HepG2 (cell line): Measurements from ENCODE around the gene PKD2L1. TPM values are rescaled to one million over a fixed set of nuclear protein-coding genes. Genes with fewer than 3 reads are reported as not detected.

Experiments
- BRCA1 ChIP-seq: sonication (generic); formaldehyde crosslinking; IDR thresholded peaks from 2 replicates; pipeline ENCODE4 v1.4.0; 2020; ENCODE audit warnings: missing genetic modification reagents
- ESRRA ChIP-seq: sonication (generic); formaldehyde crosslinking; IDR thresholded peaks from 2 replicates; pipeline ENCODE4 v1.5.1; 2020; ENCODE audit warnings: mild to moderate bottlenecking, low read depth, missing genetic modification reagents
- ETV5 ChIP-seq: IDR thresholded peaks from 2 replicates; pipeline ENCODE4 v1.6.1; 2018; ENCODE audit warnings: missing biosample characterization, missing genetic modification reagents, inconsistent platforms, borderline replicate concordance
- GATA4 ChIP-seq: sonication (generic); IDR thresholded peaks from 2 replicates; pipeline ENCODE4 v1.6.1; 2016; ENCODE audit warnings: antibody characterized with exemption, low read depth, borderline replicate concordance
- KDM5A ChIP-seq: fragments of 200-600 bp; sonication (generic); IDR thresholded peaks from 2 replicates; pipeline ENCODE4 v1.7.0; 2018; ENCODE audit warnings: antibody characterized with exemption, mild to moderate bottlenecking, low read length, borderline replicate concordance
- MAZ ChIP-seq, 2 experiments: sonication (generic) in 1 of 2; formaldehyde crosslinking in 1 of 2; IDR thresholded peaks; 2 replicates each; pipeline versions ENCODE4 v1.5.0 to v1.6.1; 2012 to 2020; ENCODE audit warnings: low read depth in 2 of 2, mild to moderate bottlenecking in 2 of 2, borderline replicate concordance in 1 of 2, improper control_type of control experiment in 1 of 2, low read length in 1 of 2, missing genetic modification reagents in 1 of 2, moderate library complexity in 1 of 2
- POLR2AphosphoS5 ChIP-seq: IDR thresholded peaks from 2 replicates; pipeline ENCODE4 v1.6.1; 2012; ENCODE audit warnings: low read depth, low read length
- SP140L ChIP-seq: sonication (generic); formaldehyde crosslinking; IDR thresholded peaks from 2 replicates; pipeline ENCODE4 v1.4.0; 2020; ENCODE audit warnings: missing genetic modification reagents, borderline replicate concordance
- SYNCRIP ChIP-seq: fragments of 200-400 bp; formaldehyde crosslinking; IDR thresholded peaks from 2 replicates; pipeline ENCODE4 v1.6.1; 2018; ENCODE audit warnings: mild to moderate bottlenecking, low read depth, low read length; ENCODE audit not compliant: insufficient read depth
- TP53 ChIP-seq: sonication (generic); formaldehyde crosslinking; conservative IDR thresholded peaks from 2 replicates; pipeline ENCODE4 v1.4.0; 2020; ENCODE audit warnings: missing genetic modification reagents
- ZBTB7B ChIP-seq: sonication (generic); formaldehyde crosslinking; IDR thresholded peaks from 2 replicates; pipeline ENCODE4 v1.4.0; 2020; ENCODE audit warnings: missing genetic modification reagents
- ZNF501 ChIP-seq: sonication (generic); formaldehyde crosslinking; IDR thresholded peaks from 2 replicates; pipeline ENCODE4 v1.5.1; 2020; ENCODE audit warnings: mild to moderate bottlenecking, moderate library complexity, missing genetic modification reagents
- ZNF703 ChIP-seq: sonication (generic); formaldehyde crosslinking; IDR thresholded peaks from 2 replicates; pipeline ENCODE4 v1.5.1; 2020; ENCODE audit warnings: missing genetic modification reagents, mild to moderate bottlenecking, moderate library complexity, borderline replicate concordance
- ZNF746 ChIP-seq: sonication (generic); formaldehyde crosslinking; IDR thresholded peaks from 2 replicates; pipeline ENCODE4 v1.8.0; 2022; ENCODE audit warnings: mild to moderate bottlenecking, missing genetic modification reagents
- polyA plus RNA-seq, 8 experiments: library from polyadenylated mRNA; depleted of rRNA in 3 of 8; stranded (reverse) in 7 of 8; unstranded in 1 of 8; fragments of >200 nt; fragmentation: Illumina TruSeq in 4 of 8; extraction: Trizol in 4 of 8; gene quantifications; 2 replicates each; pipeline versions ENCODE4 v1.2.1 to v1.2.3, GENCODE V29; 2011 to 2016; ENCODE audit warnings: low read depth in 4 of 8, missing spikeins in 1 of 8, mixed read lengths in 1 of 8; ENCODE audit not compliant: insufficient read depth in 1 of 8
- total RNA-seq, 5 experiments: library from RNA; depleted of rRNA; stranded (reverse); fragments of >200 nt; fragmentation: Illumina TruSeq; extraction: Trizol; gene quantifications; 2 replicates each; pipeline ENCODE4 v1.2.3, GENCODE V29; 2016; ENCODE audit warnings: low read depth in 1 of 5
- TF ChIP-seq, protein P1 (sequence below): sonication (generic); formaldehyde crosslinking; IDR thresholded peaks from 2 replicates; pipeline ENCODE4 v1.5.1; 2020; ENCODE audit warnings: mild to moderate bottlenecking, missing genetic modification reagents
- TF ChIP-seq, protein P2 (sequence below): sonication (generic); formaldehyde crosslinking; IDR thresholded peaks from 2 replicates; pipeline ENCODE4 v1.5.1; 2020; ENCODE audit warnings: missing genetic modification reagents, mild to moderate bottlenecking, borderline replicate concordance
- TF ChIP-seq, protein P3 (sequence below): sonication (generic); formaldehyde crosslinking; IDR thresholded peaks from 2 replicates; pipeline ENCODE4 v1.5.0; 2020; ENCODE audit warnings: missing genetic modification reagents
- TF ChIP-seq, protein P4 (sequence below): sonication (generic); formaldehyde crosslinking; conservative IDR thresholded peaks from 2 replicates; pipeline ENCODE4 v1.4.0; 2020; ENCODE audit warnings: missing genetic modification reagents

PKD2L1 gene
- total and polyA plus RNA-seq, 2 of the 13 experiments (the other 11 are each of a cell fraction or from before 2014, with no cell fraction given), result 0.07 to 0.15 TPM

DNA sequence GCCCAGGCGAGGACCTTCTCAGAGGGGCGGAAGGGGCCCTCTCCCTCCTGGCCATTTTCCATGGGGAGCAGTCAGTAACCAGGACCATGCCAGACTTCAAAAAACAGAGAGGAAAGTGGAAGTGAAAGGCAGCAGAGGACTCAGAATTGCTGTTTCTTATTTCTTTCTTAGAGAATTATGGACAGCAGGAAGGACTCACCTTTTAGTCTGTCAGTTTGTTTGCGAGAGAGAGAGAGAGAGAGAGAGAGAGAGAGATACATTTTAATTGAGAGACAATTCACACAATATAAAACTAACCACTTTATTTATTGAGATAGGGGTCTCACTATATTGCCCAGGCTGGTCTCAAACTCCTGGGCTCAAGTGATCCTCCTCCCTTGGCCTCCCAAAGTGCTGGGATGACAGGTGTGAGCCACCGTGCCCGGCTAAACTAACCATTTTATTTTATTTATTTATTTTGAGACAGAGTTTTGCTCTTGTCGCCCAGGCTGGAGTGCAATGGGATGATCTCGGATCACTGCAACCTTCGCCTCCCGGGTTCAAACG is 41.5 kb upstream of the PKD2L1 start (continued):
- TF ChIP-seq, protein P1, sequence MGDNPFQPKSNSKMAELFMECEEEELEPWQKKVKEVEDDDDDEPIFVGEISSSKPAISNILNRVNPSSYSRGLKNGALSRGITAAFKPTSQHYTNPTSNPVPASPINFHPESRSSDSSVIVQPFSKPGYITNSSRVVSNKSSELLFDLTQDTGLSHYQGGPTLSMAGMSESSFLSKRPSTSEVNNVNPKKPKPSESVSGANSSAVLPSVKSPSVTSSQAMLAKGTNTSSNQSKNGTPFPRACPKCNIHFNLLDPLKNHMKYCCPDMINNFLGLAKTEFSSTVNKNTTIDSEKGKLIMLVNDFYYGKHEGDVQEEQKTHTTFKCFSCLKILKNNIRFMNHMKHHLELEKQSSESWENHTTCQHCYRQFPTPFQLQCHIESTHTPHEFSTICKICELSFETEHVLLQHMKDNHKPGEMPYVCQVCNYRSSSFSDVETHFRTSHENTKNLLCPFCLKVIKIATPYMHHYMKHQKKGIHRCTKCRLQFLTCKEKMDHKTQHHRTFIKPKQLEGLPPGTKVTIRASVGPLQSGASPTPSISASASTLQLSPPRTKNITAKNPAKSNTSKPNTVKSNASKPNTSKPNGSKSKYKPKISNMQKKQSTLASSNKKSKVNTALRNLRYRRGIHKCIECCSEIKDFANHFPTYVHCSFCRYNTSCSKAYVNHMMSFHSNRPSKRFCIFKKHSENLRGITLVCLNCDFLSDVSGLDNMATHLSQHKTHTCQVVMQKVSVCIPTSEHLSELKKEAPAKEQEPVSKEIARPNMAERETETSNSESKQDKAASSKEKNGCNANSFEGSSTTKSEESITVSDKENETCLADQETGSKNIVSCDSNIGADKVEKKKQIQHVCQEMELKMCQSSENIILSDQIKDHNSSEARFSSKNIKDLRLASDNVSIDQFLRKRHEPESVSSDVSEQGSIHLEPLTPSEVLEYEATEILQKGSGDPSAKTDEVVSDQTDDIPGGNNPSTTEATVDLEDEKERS (CRISPR knock-in tag), result no peak
- TF ChIP-seq, protein P2, sequence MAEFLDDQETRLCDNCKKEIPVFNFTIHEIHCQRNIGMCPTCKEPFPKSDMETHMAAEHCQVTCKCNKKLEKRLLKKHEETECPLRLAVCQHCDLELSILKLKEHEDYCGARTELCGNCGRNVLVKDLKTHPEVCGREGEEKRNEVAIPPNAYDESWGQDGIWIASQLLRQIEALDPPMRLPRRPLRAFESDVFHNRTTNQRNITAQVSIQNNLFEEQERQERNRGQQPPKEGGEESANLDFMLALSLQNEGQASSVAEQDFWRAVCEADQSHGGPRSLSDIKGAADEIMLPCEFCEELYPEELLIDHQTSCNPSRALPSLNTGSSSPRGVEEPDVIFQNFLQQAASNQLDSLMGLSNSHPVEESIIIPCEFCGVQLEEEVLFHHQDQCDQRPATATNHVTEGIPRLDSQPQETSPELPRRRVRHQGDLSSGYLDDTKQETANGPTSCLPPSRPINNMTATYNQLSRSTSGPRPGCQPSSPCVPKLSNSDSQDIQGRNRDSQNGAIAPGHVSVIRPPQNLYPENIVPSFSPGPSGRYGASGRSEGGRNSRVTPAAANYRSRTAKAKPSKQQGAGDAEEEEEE (CRISPR knock-in tag), result no peak
- TF ChIP-seq ZNF501 (CRISPR knock-in tag) (peak; percentile 88; the same call in 1 of the 2 replicates), GATA4 (0 out of 2 replicates have a peak, but pooled peaks have one; percentile 61), ESRRA (no peak), KDM5A (0 out of 2 replicates have a peak, but pooled peaks have one; percentile 24), ZBTB7B (CRISPR knock-in tag) (0 out of 2 replicates have a peak, but pooled peaks have one; percentile 73), POLR2AphosphoS5 (peak; percentile 87; the same call in 1 of the 2 replicates), ZNF703 (CRISPR knock-in tag) (0 out of 2 replicates have a peak, but pooled peaks have one; percentile 16), SP140L (CRISPR knock-in tag) (no peak), SYNCRIP (no peak), MAZ (IDR thresholded peaks at IDR 0.05; ENCODE audit: borderline replicate concordance, low read depth, low read length) (peak; percentile 38; the same call in 1 of the 2 replicates), MAZ (CRISPR knock-in tag; IDR thresholded peaks at IDR 0.05; ENCODE audit: low read depth) (no peak), ETV5 (CRISPR knock-in tag) (0 out of 2 replicates have a peak, but pooled peaks have one; percentile 79), ZNF746 (CRISPR knock-in tag) (peak; percentile 42; the same call in 1 of the 2 replicates), TP53 (CRISPR knock-in tag) (no peak), BRCA1 (CRISPR knock-in tag) (0 out of 2 replicates have a peak, but pooled peaks have one; percentile 68)
- TF ChIP-seq, protein P3, sequence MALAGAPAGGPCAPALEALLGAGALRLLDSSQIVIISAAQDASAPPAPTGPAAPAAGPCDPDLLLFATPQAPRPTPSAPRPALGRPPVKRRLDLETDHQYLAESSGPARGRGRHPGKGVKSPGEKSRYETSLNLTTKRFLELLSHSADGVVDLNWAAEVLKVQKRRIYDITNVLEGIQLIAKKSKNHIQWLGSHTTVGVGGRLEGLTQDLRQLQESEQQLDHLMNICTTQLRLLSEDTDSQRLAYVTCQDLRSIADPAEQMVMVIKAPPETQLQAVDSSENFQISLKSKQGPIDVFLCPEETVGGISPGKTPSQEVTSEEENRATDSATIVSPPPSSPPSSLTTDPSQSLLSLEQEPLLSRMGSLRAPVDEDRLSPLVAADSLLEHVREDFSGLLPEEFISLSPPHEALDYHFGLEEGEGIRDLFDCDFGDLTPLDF (CRISPR knock-in tag), result 0 out of 2 replicates have a peak, but pooled peaks have one; percentile 45
- TF ChIP-seq, protein P4, sequence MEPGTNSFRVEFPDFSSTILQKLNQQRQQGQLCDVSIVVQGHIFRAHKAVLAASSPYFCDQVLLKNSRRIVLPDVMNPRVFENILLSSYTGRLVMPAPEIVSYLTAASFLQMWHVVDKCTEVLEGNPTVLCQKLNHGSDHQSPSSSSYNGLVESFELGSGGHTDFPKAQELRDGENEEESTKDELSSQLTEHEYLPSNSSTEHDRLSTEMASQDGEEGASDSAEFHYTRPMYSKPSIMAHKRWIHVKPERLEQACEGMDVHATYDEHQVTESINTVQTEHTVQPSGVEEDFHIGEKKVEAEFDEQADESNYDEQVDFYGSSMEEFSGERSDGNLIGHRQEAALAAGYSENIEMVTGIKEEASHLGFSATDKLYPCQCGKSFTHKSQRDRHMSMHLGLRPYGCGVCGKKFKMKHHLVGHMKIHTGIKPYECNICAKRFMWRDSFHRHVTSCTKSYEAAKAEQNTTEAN (CRISPR knock-in tag), result 0 out of 2 replicates have a peak, but pooled peaks have one; percentile 38
